Panc1 (cell line): ENCODE data around the gene LMBR1L. TPM values are rescaled to one million over a fixed set of nuclear protein-coding genes. Genes with fewer than 3 reads are reported as not detected.

Source experiments
- ATAC-seq: fragments of 200-7000 bp; cut with Tn5 transposase; 2 replicates; pipeline ENCODE4 v1.9.1; 2020; ENCODE audit warnings: mild to moderate bottlenecking, moderate library complexity
- BruUV-seq: library from RNA; stranded (reverse); fragments of 400-500 nt; replicated peaks from 2 replicates; lab custom pipeline; 2021; lab: Mats Ljungman, UMichigan
- CTCF ChIA-PET: fragments of 300-600 bp; sonication (Branson Sonifier 250); formaldehyde crosslinking; loops from one replicate; lab custom pipeline; 2022; ENCODE audit warnings: antibody characterized with exemption; lab: Charles Lee
- POLR2A ChIA-PET: fragments of 300-600 bp; sonication (Branson Sonifier 250); formaldehyde crosslinking; loops from one replicate; lab custom pipeline; 2022; ENCODE audit warnings: antibody characterized with exemption; lab: Charles Lee
- DNase-seq: peaks from one replicate; pipeline ENCODE4 v3.0.0-alpha.2; 2010; ENCODE audit warnings: low read depth, low spot score
- H3K27ac ChIP-seq: 2 replicates; pipeline ENCODE4 v1.5.1; 2011; ENCODE audit warnings: mild to moderate bottlenecking, low read length, inconsistent platforms
- H3K27me3 ChIP-seq: fragments of 200-500 bp; sonication (Bioruptor generic); 2 replicates; pipeline ENCODE4 v1.6.0; 2014; ENCODE audit warnings: low read length, inconsistent platforms; ENCODE audit not compliant: control insufficient read depth, insufficient read depth
- H3K36me3 ChIP-seq: fragments of 200-500 bp; sonication (Bioruptor generic); 2 replicates; pipeline ENCODE4 v1.5.1; 2014; ENCODE audit warnings: inconsistent platforms, mild to moderate bottlenecking, low read length, moderate library complexity; ENCODE audit not compliant: control insufficient read depth, insufficient read depth
- H3K4me1 ChIP-seq: 2 replicates; pipeline ENCODE4 v1.5.1; 2011; ENCODE audit warnings: inconsistent platforms, mild to moderate bottlenecking, low read length, moderate library complexity; ENCODE audit not compliant: control insufficient read depth, insufficient read depth
- H3K4me3 ChIP-seq, 2 experiments: 2 replicates each; pipeline ENCODE4 v1.5.1; 2011 to 2012; ENCODE audit warnings: low read depth in 2 of 2, low read length in 2 of 2, mild to moderate bottlenecking in 2 of 2, inconsistent platforms in 1 of 2, moderate library complexity in 1 of 2
- H3K9me3 ChIP-seq: fragments of 200-500 bp; sonication (Bioruptor generic); 2 replicates; pipeline ENCODE4 v1.5.1; 2014; ENCODE audit warnings: low read depth, mild to moderate bottlenecking, inconsistent platforms, low read length, moderate library complexity; ENCODE audit not compliant: control insufficient read depth, insufficient read depth
- CTCF ChIP-seq: fragments of 450-650 bp; IDR thresholded peaks from 2 replicates; pipeline ENCODE4 v1.5.1; 2017; ENCODE audit warnings: mild to moderate bottlenecking
- POLR2AphosphoS5 ChIP-seq: IDR thresholded peaks from 2 replicates; pipeline ENCODE4 v1.6.1; 2012; ENCODE audit warnings: mild to moderate bottlenecking, low read depth, low read length, moderate library complexity
- REST ChIP-seq, 2 experiments: IDR thresholded peaks; 2 replicates each; pipeline ENCODE4 v1.6.1; 2011 to 2012; ENCODE audit warnings: low read depth in 2 of 2, control low read depth in 1 of 2, low read length in 1 of 2, mild to moderate bottlenecking in 1 of 2, moderate library complexity in 1 of 2; ENCODE audit not compliant: insufficient read depth in 1 of 2
- SIN3A ChIP-seq: IDR thresholded peaks from 2 replicates; pipeline ENCODE4 v1.6.1; 2012; ENCODE audit warnings: low read depth, mild to moderate bottlenecking, low read length, moderate library complexity, borderline replicate concordance; ENCODE audit not compliant: insufficient read depth
- TCF7L2 ChIP-seq: IDR thresholded peaks from 2 replicates; pipeline ENCODE4 v1.6.1; 2011; ENCODE audit warnings: mild to moderate bottlenecking, low read depth, low read length, inconsistent platforms
- in situ Hi-C: cut with HindIII; loops from 2 replicates; pipeline ENCODE4 v1.10.0; 2016; ENCODE audit warnings: low sequenced_read_pairs, low pct_unique_long_range_greater_than_20kb
- intact Hi-C: fragments of 100-400 bp; cut with micrococcal nuclease; formaldehyde crosslinking; loops from one replicate; pipeline ENCODE4 v1.10.0; 2022; ENCODE audit not compliant: unreplicated experiment
- total RNA-seq: library from RNA; stranded (reverse); gene quantifications from one replicate; pipeline ENCODE4 v1.2.1, GENCODE V29; 2021; ENCODE audit not compliant: unreplicated experiment

LMBR1L gene
- total RNA-seq, 1 experiment from 2014 or later: 34.4 TPM

- intact Hi-C loops (no loop called here), in situ Hi-C loops (no loop called here)
- POLR2A ChIA-PET: interaction anchor here (0.6 kb wide), 1 partner anchor 50 kb away, joined by 9 read pairs; no protein-coding TSS in a partner anchor
- no TSS peak for BruUV-seq
- Histone ChIP-seq H3K27me3 (no peaks in the 10 kb centered on the region), H3K4me3 (peak within 1 kb of the TSS; percentile 71 to 97), H3K9me3 (no peaks in the 10 kb centered on the region), H3K4me1 (peaks cover 8% of the 10 kb centered on the region), H3K27ac (peak within 1 kb of the TSS; percentile 90), H3K36me3 (no peaks in the 10 kb centered on the region)
- CTCF ChIA-PET: interaction anchor here (0.6 to 1.0 kb wide), 8 partner anchors 18 to 650 kb away, joined by 3 to 11 read pairs (median 4); no protein-coding TSS in a partner anchor
- ATAC-seq: peak; percentile 100
- DNase-seq: peak; percentile 86
- peak; percentile 77; the same call in 1 of the 2 replicates for TF ChIP-seq SIN3A
- peak; percentile 96 for TF ChIP-seq TCF7L2
- no peak for TF ChIP-seq CTCF
- no peak for TF ChIP-seq REST (IDR thresholded peaks at IDR 0.05; ENCODE audit: insufficient read depth in 1 of 2, low read depth in 2 of 2, low read length in 1 of 2)
- TF ChIP-seq POLR2AphosphoS5: peak; percentile 52; the same call in 1 of the 2 replicates
Measured at GRCh38 chr12:49069507-49070346, 40.9 kb downstream of the LMBR1L start, which contains the start of gene RHEBL1. RHEBL1 (minus strand) TSS chr12:49069979; CDS start chr12:49069785, 194 bp downstream.

GRCh38 chr12:49068879-49069506 is 41.7 kb downstream of the LMBR1L start:
- peaks cover 8% of the 10 kb centered on the region for H3K4me1 ChIP-seq
- ChIA-PET POLR2A (no interaction called here), CTCF (no interaction called here)
- peak overlapping the region; percentile 71 to 97 for H3K4me3 ChIP-seq
- TF ChIP-seq SIN3A: no peak
- no peak for TF ChIP-seq TCF7L2
- no peak for TF ChIP-seq CTCF
- no peak for TF ChIP-seq REST (IDR thresholded peaks at IDR 0.05; ENCODE audit: insufficient read depth in 1 of 2, low read depth in 2 of 2, low read length in 1 of 2)
- TF ChIP-seq POLR2AphosphoS5: no peak
- peak overlapping the region; percentile 60 for H3K27ac ChIP-seq
- DNase-seq (no peak), ATAC-seq (no peak; the same call in 1 of the 2 replicates)
- intact Hi-C loops: no loop called here
- in situ Hi-C loops: no loop called here
- no peaks in the 10 kb centered on the region for H3K36me3 ChIP-seq
- no peaks in the 10 kb centered on the region for H3K27me3 ChIP-seq
- BruUV-seq: TSS peak; percentile 86
- no peaks in the 10 kb centered on the region for H3K9me3 ChIP-seq
